HG03159 (cell line): Measurements from ENCODE around the gene RPL32.
A peak's percentile ranks its signal among the peaks of the same experiment; 100 is the strongest.
"Not testable (repeated sequence)": the region's sequence is repeated elsewhere in the genome, so short reads cannot be mapped to it uniquely, and the experiment has no call there.

Experiments
- ATAC-seq: cut with Tn5 transposase; IDR thresholded peaks from one replicate; pipeline ENCODE4 v1.9.1; 2021; ENCODE audit warnings: mild to moderate bottlenecking, moderate library complexity; ENCODE audit not compliant: unreplicated experiment

The RPL32 gene

GRCh38 chr3:12810013-12810780 lies 31.2 kb downstream of the RPL32 start:
- peak; percentile 99 for ATAC-seq

GRCh38 chr3:12809435-12809834 lies 31.9 kb downstream of the RPL32 start:
- no peak for ATAC-seq

- no peak for ATAC-seq
These were observed 32.4 kb downstream of the RPL32 start for GRCh38 chr3:12809001-12809400.

- no peak for ATAC-seq
These were observed 32.8 kb downstream of the RPL32 start for GRCh38 chr3:12808587-12808986.

- ATAC-seq: no peak
These were observed 33.6 kb downstream of the RPL32 start for GRCh38 chr3:12807601-12808359.

- ATAC-seq: no peak
These were observed 34.3 kb downstream of the RPL32 start for GRCh38 chr3:12807066-12807465.

- ATAC-seq: no peak
These were observed 38.0 kb downstream of the RPL32 start for GRCh38 chr3:12803371-12803770.

GRCh38 chr3:12799525-12800440 lies 41.6 kb downstream of the RPL32 start:
- no peak for ATAC-seq

GRCh38 chr3:12798559-12799179 lies 42.7 kb downstream of the RPL32 start:
- ATAC-seq: no peak

- no peak for ATAC-seq
These were observed 43.3 kb downstream of the RPL32 start for GRCh38 chr3:12797892-12798558.

GRCh38 chr3:12797124-12797891 lies 44.1 kb downstream of the RPL32 start:
- ATAC-seq: no peak

- ATAC-seq: no peak
These were observed 44.9 kb downstream of the RPL32 start, which contains the start of gene CAND2 for GRCh38 chr3:12796171-12797123. Gene CAND2, plus strand, starts transcription at chr3:12796680. Its CDS starts 41 bp downstream, at chr3:12796721.

- no peak for ATAC-seq
These were observed 47.7 kb downstream of the RPL32 start for GRCh38 chr3:12793701-12794100.

GRCh38 chr3:12791430-12791829 lies 49.9 kb downstream of the RPL32 start:
- no peak for ATAC-seq

- ATAC-seq: not testable (repeated sequence)
These were observed 53.2 kb downstream of the RPL32 start for GRCh38 chr3:12787967-12788690.

- not testable (repeated sequence) for ATAC-seq
These were observed 54.0 kb downstream of the RPL32 start for GRCh38 chr3:12787346-12787745.

- no peak for ATAC-seq
These were observed 56.3 kb downstream of the RPL32 start for GRCh38 chr3:12785096-12785495.
